ENCODE data around the gene MYL2.

The MYL2 gene

DNA sequence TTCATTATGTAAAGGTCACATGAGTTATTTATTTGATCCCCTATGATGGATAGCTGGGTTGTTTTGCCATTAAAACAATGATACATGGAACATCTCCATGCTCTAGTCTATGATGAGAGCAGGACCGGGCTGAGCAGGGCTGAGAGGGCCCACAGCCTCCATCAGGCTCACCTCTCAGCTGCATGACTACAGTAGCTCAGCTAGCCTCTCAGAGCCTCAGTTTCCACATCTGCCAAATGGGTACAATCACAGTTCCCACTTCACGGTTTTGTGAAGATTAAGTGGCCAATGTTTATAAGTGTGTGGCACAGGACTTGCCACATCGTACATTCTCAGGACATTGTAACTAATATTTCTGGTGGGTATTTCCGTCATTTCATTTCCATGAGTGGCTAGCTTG, 19.9 kb upstream of the MYL2 start:
- peaks cover 8% of the 10 kb centered on the region for H3K4me1 ChIP-seq (ENCODE audit: control insufficient read depth, insufficient read depth, low read length)
- H3K4me3 ChIP-seq (ENCODE audit: low read depth, low read length), result no peak overlapping the region
- no peaks in the 10 kb centered on the region for H3K9me3 ChIP-seq (ENCODE audit: control insufficient read depth, insufficient read depth, low read length)
- H3K27me3 ChIP-seq (ENCODE audit: control insufficient read depth, insufficient read depth, low read length), result no peaks in the 10 kb centered on the region
- no peaks in the 10 kb centered on the region for H3K36me3 ChIP-seq (ENCODE audit: control insufficient read depth, insufficient read depth, low read length)
- H3K9ac ChIP-seq (ENCODE audit: low read depth, low read length), result no peak overlapping the region

DNA sequence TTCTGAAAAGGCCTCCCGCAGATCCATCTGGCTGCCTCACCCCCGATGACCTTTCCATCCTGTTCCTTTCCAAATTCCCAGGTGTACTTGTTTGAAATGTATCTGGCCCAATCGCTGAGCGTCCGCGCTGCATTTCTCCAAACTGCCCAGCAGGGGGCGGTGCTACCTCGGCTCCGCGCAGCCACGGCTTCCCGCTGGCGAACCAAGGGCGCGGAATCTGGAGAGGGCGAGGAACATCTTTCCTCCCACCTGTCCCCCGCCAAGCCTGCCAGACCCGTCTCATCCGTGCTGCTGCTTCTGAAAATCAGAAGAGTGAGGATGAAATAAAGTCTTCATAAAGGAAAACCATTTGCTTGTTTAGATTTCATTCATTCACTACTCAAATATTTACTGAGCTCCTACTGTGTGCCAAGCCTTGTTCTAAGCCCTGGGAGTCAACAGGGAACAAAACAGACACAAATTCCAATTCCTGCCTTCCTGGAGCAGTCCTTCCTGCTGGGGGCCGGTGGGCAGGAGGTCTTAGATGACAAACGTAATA, 16.8 kb upstream of the MYL2 start:
- no peaks in the 10 kb centered on the region for H3K9me3 ChIP-seq (ENCODE audit: control insufficient read depth, insufficient read depth, low read length)
- H3K9ac ChIP-seq (ENCODE audit: low read depth, low read length), result no peak overlapping the region
- H3K4me3 ChIP-seq (ENCODE audit: low read depth, low read length), result peak overlapping the region; percentile 51
- no peaks in the 10 kb centered on the region for H3K36me3 ChIP-seq (ENCODE audit: control insufficient read depth, insufficient read depth, low read length)
- no peaks in the 10 kb centered on the region for H3K27me3 ChIP-seq (ENCODE audit: control insufficient read depth, insufficient read depth, low read length)
- peaks cover 12% of the 10 kb centered on the region for H3K4me1 ChIP-seq (ENCODE audit: control insufficient read depth, insufficient read depth, low read length)

DNA sequence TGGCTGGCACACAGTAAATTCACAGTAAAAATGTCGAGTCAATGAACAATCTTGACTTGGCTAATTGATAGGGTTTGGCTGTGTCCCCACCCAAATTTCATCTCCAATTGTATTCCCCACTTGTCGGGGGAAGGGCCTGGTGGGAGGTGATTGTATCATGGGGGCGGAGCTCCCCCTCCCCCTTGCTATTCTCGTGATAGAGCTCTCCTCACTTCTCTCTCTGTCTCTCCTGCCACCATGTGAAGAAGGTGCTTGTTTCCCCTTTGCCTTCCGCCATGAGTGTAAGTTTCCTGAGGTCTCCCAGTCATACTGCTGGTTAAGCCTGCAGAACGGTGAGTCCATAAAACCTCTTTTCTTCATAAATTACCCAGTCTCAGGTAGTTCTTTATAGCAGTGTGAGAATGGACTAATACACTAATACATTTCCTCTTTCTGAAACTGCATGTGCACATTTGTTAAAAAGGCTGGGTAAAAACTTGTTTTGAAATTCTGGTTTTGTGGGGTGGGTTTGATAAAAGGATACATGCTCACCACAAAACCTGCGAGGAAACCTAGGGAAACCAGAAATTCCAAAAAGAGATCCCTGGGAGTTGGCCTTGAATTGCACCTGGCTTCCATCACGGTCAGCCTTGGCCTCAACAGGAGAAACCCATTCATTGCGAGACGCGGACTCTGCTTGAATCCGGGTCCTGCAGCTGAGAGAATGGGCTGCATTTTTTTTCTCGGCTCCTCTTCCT, 16.2 kb upstream of the MYL2 start:
- Histone ChIP-seq H3K4me1 (ENCODE audit: control insufficient read depth, insufficient read depth, low read length) (peaks cover 15% of the 10 kb centered on the region), H3K27me3 (ENCODE audit: control insufficient read depth, insufficient read depth, low read length) (no peaks in the 10 kb centered on the region), H3K36me3 (ENCODE audit: control insufficient read depth, insufficient read depth, low read length) (no peaks in the 10 kb centered on the region), H3K9ac (ENCODE audit: low read depth, low read length) (peak overlapping the region; percentile 57), H3K9me3 (ENCODE audit: control insufficient read depth, insufficient read depth, low read length) (no peaks in the 10 kb centered on the region), H3K4me3 (ENCODE audit: low read depth, low read length) (peak overlapping the region; percentile 42)

DNA sequence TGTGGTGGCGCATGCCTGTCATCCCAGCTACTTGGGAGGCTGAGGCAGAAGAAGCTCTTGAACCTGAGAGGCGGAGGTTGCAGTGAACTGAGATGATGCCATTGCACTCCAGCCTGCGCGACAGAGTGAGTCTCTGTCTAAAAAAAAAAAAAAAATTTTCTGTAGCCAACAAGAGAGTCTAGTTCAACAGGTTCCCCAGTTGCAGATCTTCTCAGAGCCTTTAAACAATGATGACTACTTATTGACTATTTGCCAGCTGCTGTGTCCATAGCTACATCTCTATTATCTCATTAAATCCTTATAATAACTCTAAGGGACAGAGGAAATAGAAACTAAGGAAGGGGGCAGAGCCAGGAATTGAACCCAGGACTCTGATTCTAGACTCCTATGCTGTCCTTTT, 15.2 kb upstream of the MYL2 start:
- no peaks in the 10 kb centered on the region for H3K36me3 ChIP-seq (ENCODE audit: control insufficient read depth, insufficient read depth, low read length)
- no peaks in the 10 kb centered on the region for H3K27me3 ChIP-seq (ENCODE audit: control insufficient read depth, insufficient read depth, low read length)
- no peaks in the 10 kb centered on the region for H3K9me3 ChIP-seq (ENCODE audit: control insufficient read depth, insufficient read depth, low read length)
- H3K9ac ChIP-seq (ENCODE audit: low read depth, low read length), result no peak overlapping the region
- no peak overlapping the region for H3K4me3 ChIP-seq (ENCODE audit: low read depth, low read length)
- H3K4me1 ChIP-seq (ENCODE audit: control insufficient read depth, insufficient read depth, low read length), result peaks cover 15% of the 10 kb centered on the region

DNA sequence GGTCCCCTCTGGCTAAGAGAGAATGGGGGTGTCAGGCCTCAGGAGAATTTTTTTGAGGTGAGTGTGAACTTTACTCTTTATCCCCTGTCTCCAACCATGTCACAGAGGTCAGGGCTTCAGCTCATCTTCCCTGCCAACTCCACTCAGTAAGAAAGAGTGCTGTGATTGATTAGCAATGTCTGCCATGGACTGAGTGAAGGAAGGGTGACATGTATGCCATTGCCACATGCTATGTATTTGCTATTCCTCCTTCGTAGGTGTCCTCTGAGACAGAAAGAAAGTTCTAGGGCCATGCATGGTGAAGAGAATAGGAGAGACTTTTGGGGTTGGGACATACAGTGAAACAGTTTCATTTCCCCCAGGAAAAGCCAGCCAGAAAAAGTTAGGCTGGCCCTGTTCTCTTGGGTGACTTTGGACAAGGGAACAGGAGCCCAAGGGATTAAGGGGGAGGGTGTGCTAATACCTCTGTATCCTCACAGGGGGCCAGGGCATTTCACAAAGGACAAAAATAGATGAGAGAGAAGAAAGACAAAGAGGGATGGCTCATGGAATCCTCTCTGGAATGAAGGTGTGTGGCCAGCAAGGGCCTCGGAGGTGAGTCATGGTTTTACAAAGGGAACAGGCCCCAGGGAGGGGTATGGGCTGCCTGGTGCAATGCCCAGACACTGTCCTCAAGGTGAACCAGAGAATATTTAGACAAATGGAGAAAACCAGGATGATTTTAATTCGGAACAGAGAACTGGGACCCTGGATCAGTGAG, 13.9 kb upstream of the MYL2 start:
- Histone ChIP-seq H3K9me3 (ENCODE audit: control insufficient read depth, insufficient read depth, low read length) (no peaks in the 10 kb centered on the region), H3K36me3 (ENCODE audit: control insufficient read depth, insufficient read depth, low read length) (no peaks in the 10 kb centered on the region), H3K4me1 (ENCODE audit: control insufficient read depth, insufficient read depth, low read length) (peaks cover 15% of the 10 kb centered on the region), H3K27me3 (ENCODE audit: control insufficient read depth, insufficient read depth, low read length) (no peaks in the 10 kb centered on the region), H3K4me3 (ENCODE audit: low read depth, low read length) (no peak overlapping the region), H3K9ac (ENCODE audit: low read depth, low read length) (peak overlapping the region; percentile 30)

DNA sequence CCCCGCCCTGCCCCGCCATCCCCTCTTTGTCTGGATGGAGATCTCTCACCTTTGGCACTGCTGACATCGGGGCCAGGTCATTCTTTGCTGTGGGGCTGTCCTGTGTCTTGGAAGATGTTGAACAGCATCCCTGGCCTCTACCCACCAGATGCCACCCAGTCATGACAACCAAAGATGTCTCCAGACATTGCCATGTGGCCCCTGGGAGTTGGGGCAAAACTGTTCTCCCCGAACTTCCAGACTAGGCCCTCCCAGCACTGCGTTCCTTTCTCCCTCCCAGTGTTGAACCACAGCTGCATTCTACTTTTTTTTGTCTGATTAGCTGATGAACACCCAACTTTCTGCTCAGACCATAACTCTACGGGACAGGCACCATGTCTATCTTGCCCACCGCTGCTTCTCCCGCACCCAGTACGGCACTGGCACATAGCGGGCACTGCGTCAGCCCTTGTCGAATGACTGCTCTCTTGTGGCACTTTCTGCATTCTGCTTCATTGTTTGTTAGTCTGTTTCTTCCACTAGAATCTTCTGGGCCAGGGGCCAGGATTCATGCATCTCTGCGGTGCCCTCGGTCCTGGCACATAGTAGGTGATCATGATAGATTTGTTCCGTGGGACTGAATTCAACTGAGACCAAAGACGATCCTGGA, 13.1 kb upstream of the MYL2 start:
- H3K9ac ChIP-seq (ENCODE audit: low read depth, low read length), result no peak overlapping the region
- H3K4me1 ChIP-seq (ENCODE audit: control insufficient read depth, insufficient read depth, low read length), result peaks cover 15% of the 10 kb centered on the region
- no peak overlapping the region for H3K4me3 ChIP-seq (ENCODE audit: low read depth, low read length)
- no peaks in the 10 kb centered on the region for H3K9me3 ChIP-seq (ENCODE audit: control insufficient read depth, insufficient read depth, low read length)
- H3K36me3 ChIP-seq (ENCODE audit: control insufficient read depth, insufficient read depth, low read length), result no peaks in the 10 kb centered on the region
- H3K27me3 ChIP-seq (ENCODE audit: control insufficient read depth, insufficient read depth, low read length), result no peaks in the 10 kb centered on the region

DNA sequence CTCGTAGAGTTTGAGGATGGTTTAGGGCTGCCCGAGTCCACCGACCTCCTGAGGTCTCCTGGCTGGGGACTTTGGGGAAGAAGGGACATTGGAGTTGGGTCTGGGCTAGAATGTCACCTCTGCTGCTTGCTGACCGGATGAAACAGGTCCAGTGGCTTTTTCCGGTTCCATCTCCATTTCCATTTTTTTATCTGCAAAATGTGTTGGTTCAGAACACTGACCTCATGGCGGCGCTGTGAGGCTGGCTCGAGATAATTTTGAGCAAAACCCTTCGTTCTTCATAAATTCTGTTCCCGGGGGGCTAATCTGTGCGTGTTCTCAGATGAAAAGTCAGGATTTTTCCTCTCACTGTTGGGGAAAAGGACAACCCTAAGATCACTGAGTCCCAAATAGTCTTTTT, 11.7 kb upstream of the MYL2 start:
- Histone ChIP-seq H3K4me1 (ENCODE audit: control insufficient read depth, insufficient read depth, low read length) (peaks cover 15% of the 10 kb centered on the region), H3K27me3 (ENCODE audit: control insufficient read depth, insufficient read depth, low read length) (no peaks in the 10 kb centered on the region), H3K9me3 (ENCODE audit: control insufficient read depth, insufficient read depth, low read length) (no peaks in the 10 kb centered on the region), H3K4me3 (ENCODE audit: low read depth, low read length) (no peak overlapping the region), H3K9ac (ENCODE audit: low read depth, low read length) (no peak overlapping the region), H3K36me3 (ENCODE audit: control insufficient read depth, insufficient read depth, low read length) (no peaks in the 10 kb centered on the region)

DNA sequence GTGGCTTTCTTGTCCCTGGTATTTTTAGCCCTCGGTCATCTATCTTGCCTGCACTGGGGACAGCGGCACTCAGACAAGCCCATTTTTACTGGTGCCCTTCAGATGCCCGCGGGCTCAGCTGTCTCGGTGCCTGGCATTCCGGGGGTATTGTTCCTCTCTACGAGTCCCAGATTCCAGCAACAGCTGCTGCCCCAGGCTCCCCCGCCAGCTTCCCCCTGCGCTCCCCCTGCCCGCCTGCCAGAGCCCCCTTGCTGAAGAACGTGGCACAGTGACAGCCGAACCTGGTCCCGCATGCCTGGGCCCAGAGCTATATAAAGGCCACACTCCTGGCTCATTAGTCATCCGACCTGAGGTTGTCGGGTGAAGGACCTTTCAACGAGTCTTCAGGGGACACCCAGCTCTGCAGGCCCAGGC, 10.9 kb upstream of the MYL2 start:
- Histone ChIP-seq H3K4me3 (ENCODE audit: low read depth, low read length) (no peak overlapping the region), H3K9ac (ENCODE audit: low read depth, low read length) (no peak overlapping the region), H3K36me3 (ENCODE audit: control insufficient read depth, insufficient read depth, low read length) (no peaks in the 10 kb centered on the region), H3K9me3 (ENCODE audit: control insufficient read depth, insufficient read depth, low read length) (no peaks in the 10 kb centered on the region), H3K27me3 (ENCODE audit: control insufficient read depth, insufficient read depth, low read length) (no peaks in the 10 kb centered on the region), H3K4me1 (ENCODE audit: control insufficient read depth, insufficient read depth, low read length) (peaks cover 12% of the 10 kb centered on the region)

DNA sequence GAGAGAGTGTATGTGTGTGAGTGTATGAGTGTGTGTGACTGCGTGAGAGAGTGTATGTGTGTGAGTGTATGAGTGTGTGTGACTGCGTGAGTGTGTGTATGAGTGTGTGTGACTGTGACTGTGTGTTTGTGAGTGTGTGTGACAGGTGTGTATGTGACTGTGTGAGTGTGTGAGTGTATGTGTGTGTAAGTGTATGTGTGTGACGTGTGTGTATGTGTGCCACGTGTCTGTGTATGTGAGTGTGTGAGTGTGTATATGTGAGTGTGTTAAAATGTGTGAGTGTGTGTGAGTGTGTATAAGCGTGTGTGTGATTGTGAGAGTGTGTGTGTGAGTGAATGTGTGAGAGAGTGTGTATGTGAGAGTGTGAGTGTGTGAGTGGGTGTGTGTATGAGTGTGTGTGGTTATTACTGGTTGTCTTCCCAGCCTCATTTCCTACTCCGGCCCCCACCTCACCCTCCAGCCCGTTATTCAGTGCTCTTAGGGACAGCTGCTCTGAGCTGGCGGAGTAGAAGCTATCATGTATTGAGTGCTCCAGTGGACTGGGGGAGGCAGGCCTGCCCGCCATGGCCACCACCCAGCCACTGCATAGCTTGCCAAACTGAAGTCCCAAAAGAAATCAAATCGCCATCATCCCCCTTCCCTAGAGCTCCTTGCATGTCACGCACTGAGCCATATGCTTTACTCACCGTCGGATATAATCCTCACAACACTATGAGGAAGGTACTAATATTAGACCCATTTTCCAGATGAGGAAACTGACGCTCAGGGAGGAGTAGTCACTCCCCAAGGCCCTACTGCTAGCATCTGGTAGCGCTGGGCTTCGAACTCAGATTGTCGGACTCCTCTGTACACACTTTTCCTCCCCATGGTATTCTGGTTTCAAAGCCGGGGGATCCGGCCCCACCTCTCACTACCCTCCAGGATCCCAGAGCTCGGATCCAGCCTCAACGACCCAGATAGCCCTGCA, 10.3 kb upstream of the MYL2 start:
- no peaks in the 10 kb centered on the region for H3K36me3 ChIP-seq (ENCODE audit: control insufficient read depth, insufficient read depth, low read length)
- no peak overlapping the region for H3K4me3 ChIP-seq (ENCODE audit: low read depth, low read length)
- no peak overlapping the region for H3K9ac ChIP-seq (ENCODE audit: low read depth, low read length)
- H3K9me3 ChIP-seq (ENCODE audit: control insufficient read depth, insufficient read depth, low read length), result no peaks in the 10 kb centered on the region
- no peaks in the 10 kb centered on the region for H3K27me3 ChIP-seq (ENCODE audit: control insufficient read depth, insufficient read depth, low read length)
- peaks cover 8% of the 10 kb centered on the region for H3K4me1 ChIP-seq (ENCODE audit: control insufficient read depth, insufficient read depth, low read length)

DNA sequence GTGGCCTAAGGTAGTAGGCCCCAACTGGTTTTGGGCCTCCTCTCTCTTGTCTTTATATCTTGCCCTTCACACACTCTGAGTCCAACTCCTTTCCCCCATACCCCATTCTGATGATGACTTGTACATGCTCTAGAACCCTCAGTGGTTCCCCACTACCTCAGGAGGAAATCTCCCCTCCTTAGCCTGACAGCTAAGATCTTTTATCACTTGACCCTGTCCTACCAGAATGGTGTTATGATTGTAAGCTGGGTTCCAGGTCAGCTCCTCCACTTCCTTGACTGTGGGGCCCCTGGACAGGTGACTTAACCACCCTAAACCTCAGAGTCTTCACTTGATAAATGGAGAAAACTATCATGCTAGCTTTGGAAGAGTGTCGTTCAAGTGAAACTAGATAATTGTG, 9.4 kb upstream of the MYL2 start:
- Histone ChIP-seq H3K9me3 (ENCODE audit: control insufficient read depth, insufficient read depth, low read length) (no peaks in the 10 kb centered on the region), H3K36me3 (ENCODE audit: control insufficient read depth, insufficient read depth, low read length) (no peaks in the 10 kb centered on the region), H3K27me3 (ENCODE audit: control insufficient read depth, insufficient read depth, low read length) (no peaks in the 10 kb centered on the region), H3K4me1 (ENCODE audit: control insufficient read depth, insufficient read depth, low read length) (peaks cover 8% of the 10 kb centered on the region), H3K4me3 (ENCODE audit: low read depth, low read length) (no peak overlapping the region), H3K9ac (ENCODE audit: low read depth, low read length) (no peak overlapping the region)

DNA sequence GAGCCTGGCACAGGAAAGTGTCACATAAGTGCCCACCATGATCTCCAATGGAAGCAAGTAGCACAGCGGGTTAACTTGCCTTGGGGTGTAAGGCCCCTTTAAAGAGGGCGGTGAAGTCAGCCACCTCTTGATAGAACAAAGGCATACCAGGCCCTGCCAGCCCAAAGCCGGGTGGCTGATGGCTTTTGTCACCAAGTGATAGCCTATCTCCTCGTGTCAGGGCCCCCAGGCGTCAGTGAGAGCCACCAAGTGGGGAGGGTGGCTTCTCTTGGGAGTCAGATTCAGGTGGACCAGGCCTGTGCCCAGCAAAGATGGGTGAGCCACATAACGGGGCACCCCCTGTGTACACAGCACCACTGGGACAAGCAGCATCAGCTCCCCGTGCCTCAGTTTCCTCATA, 8.3 kb upstream of the MYL2 start:
- Histone ChIP-seq H3K4me1 (ENCODE audit: control insufficient read depth, insufficient read depth, low read length) (peaks cover 3% of the 10 kb centered on the region), H3K27me3 (ENCODE audit: control insufficient read depth, insufficient read depth, low read length) (no peaks in the 10 kb centered on the region), H3K9ac (ENCODE audit: low read depth, low read length) (no peak overlapping the region), H3K9me3 (ENCODE audit: control insufficient read depth, insufficient read depth, low read length) (no peaks in the 10 kb centered on the region), H3K4me3 (ENCODE audit: low read depth, low read length) (no peak overlapping the region), H3K36me3 (ENCODE audit: control insufficient read depth, insufficient read depth, low read length) (no peaks in the 10 kb centered on the region)
